Prostate gland (tissue), 2 donors: ENCODE results near the gene FEN1.

Experiments used
- CTCF ChIP-seq, 4 experiments: fragments of 200-600 bp in 2 of 4; fragments of 450-650 bp in 2 of 4; sonication (generic) in 2 of 4; IDR thresholded peaks; 1 replicate in 3 of 4; 2 replicates in 1 of 4; pipeline ENCODE4 v1.5.1; 2016 to 2019; ENCODE audit warnings: antibody characterized with exemption in 4 of 4, mild to moderate bottlenecking in 2 of 4, moderate library complexity in 2 of 4
- POLR2A ChIP-seq: fragments of 450-650 bp; IDR thresholded peaks from one replicate; pipeline ENCODE4 v1.6.1; 2016; ENCODE audit warnings: antibody characterized with exemption, mild to moderate bottlenecking
- POLR2AphosphoS5 ChIP-seq: sonication (generic); formaldehyde crosslinking; IDR thresholded peaks from one replicate; pipeline ENCODE4 v1.6.1; 2017; ENCODE audit warnings: antibody characterized with exemption

- TF ChIP-seq POLR2A (no peak), CTCF (IDR thresholded peaks at IDR 0.05) (no peak), POLR2AphosphoS5 (no peak)
Observed at GRCh38 chr11:61834278-61835048, 41.8 kb downstream of the FEN1 start.
